T-helper 9 cell (primary cell): ENCODE data around the gene EHD1.
A peak's percentile ranks its signal among the peaks of the same experiment; 100 is the strongest.

Experiments
- DNase-seq: peaks from one replicate; pipeline ENCODE4 v3.0.0-alpha.2; 2020
- total RNA-seq, 2 donors: gene quantifications; one replicate each; lab custom pipeline; 2026; lab: John Stamatoyannopoulos, UW

The EHD1 gene
- 286 to 343 reads per million in 2 donors for total RNA-seq

DNA sequence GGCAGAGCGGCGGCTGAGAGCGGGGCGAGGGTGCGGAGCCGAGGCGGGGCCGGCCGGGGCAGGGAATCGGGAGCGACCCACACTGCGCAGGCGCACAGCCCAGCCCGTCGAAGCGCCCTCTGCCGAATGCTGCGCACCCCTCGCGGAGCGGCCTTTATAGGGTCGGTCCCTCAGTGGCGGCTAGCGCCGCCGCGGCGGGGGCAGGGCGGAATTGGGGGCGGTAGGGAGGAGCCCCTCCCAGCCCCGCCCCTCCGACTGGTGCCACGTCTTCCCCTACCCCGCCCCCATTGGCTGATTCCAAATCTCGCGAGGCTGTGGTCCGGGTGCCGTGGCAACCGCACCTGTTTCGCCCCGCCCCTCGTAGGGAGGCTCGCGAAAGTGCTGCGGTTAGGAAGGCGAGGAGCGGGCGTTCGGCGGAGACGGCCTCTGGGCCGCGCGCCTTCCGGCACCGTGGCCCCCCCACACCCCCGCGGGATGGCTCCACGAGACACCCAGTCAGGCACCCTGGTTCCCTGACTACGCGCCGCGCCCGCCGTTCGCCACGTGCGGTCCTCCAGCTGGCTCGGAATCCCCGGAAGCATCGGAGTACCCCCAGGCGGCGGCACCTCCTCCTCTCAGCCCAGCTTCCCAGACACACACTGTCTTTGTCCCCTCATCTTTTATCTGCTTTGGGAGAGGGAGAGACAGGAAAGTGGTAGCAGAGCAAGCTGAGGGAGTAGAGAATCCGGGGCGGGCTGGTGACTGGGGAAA is at the start of gene EHD1:
Gene EHD1 (minus strand): TSS at position 128 of the 750 bp plus-strand sequence. CDS start 157 bp downstream, outside the sequence.
- peak; percentile 100 for DNase-seq

DNA sequence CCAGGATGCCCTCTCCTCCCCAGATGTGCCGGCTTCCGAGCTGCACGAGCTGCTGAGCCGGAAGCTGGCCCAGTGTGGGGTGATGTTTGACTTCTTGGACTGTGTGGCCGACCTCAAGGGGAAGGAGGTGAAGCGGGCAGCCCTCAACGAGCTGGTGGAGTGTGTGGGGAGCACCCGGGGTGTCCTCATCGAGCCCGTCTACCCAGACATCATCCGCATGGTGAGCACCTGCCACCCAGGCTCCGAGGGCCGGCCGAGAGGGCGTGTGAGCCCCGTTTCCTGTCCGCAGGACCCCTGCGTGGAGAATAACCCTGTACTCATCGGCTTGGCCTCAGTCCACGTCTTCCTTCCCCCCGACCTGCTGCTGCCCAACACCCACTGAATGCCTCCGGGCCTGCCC is 48.3 kb upstream of the EHD1 start:
- DNase-seq, result no peak

DNA sequence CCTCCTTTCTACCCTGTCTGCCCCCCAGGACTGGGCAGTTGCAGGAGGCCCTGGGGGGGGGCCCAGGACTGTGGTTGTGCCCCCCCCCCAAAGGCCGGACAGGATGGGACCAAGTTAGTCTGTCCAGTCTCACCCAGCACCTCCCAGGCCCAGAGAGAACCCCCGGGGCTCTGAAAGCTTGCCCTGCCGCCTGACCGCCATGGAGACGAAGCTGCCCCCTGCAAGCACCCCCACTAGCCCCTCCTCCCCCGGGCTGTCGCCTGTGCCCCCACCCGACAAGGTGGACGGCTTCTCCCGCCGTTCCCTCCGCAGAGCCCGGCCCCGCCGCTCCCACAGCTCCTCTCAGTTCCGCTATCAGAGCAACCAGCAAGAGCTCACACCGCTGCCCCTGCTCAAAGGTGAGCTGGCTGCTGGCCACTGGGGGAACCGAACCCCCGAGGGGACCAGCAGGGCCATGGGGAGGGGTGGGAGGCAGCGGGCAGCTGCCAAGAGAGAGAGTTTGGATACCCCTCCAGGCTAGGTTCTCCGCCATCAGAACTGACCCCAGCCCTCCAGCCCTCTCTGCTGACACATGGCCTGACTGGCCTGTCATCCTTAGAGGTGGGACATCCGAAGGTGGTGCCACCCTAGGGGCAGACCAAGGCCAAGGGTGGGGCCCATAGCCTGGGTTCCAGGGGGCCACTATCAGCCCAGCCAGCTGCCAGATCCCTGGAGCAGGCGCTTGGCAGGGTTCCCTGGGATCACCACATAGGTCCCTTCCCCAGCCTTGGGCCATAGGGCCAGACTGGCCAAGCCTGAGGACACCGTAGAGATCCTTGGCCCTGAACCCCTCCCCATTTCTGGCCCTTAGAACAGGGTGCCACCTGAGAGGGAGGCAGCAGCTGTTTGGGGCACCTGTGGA is 47.4 kb upstream of the EHD1 start:
- DNase-seq, result no peak

DNA sequence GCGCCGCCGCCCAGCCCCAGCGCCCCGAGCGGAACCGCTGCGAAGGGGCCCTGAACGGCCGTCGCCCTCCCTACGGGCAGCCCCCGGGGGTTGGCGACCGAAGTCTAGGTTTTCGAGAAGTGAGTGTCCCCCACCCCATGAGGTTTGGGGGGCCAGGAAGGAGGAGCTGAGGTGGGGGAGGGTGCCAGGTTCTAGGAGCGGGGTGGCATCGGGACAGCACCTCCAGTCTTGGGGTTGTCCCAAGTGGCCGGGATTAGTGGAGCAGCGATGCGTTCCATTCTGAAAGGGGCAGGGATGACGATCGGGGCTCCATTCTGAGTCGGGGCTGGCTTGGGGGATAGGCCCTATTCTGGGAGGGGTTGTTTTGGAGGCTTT is 46.5 kb upstream of the EHD1 start:
- DNase-seq, result no peak

DNA sequence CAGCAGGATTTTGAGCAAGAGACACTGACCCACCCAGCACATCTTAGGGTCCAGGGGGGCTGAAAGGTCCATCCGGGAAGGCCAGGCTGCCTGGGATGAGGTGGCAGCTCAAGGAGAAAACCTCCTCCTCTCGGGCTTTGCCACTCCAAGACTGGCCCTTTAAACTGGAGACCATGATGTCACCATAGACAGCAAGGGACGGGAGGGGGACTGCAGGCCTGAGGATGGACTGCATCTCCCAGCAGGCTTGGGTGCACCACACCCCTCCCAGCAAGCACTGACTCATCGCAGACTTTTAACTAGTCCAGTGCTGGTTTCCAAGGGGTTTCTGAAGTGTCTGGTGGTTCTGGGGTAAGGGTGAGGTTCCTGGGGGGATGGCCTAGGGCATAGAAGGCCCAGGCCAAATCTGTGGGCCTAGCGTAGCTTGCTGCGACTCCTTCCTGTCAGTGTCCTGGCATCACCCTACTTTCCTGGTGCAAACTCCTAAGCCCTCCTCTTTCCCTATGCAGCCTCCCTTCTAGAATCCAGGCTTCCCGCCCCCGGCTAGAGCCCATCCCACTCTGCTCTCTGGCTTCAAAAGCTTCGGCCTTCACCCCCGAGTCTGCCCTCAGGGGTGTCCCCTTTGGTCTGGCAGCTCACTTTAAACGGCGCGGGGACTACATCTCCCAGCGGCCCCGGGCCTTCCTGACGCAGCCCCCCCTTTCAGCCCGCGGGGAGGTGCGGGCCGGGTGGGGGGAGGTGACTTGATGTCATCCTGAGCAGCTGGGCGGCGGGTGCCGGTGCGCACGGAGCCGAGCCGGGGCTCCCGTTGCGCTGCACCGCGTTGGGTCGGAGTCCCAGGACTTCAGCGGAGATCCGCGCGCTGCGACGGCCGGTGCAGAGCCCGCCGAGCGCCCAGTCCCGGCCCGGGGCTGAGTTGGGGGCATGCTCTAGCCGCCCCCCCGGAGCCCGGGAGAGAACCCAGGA is 45.8 kb upstream of the EHD1 start, which contains the start of gene PPP2R5B:
Gene PPP2R5B (plus strand): TSS at position 746 of the 966 bp plus-strand sequence. CDS start 1,046 bp downstream, outside the sequence.
- peak; percentile 89 for DNase-seq

DNA sequence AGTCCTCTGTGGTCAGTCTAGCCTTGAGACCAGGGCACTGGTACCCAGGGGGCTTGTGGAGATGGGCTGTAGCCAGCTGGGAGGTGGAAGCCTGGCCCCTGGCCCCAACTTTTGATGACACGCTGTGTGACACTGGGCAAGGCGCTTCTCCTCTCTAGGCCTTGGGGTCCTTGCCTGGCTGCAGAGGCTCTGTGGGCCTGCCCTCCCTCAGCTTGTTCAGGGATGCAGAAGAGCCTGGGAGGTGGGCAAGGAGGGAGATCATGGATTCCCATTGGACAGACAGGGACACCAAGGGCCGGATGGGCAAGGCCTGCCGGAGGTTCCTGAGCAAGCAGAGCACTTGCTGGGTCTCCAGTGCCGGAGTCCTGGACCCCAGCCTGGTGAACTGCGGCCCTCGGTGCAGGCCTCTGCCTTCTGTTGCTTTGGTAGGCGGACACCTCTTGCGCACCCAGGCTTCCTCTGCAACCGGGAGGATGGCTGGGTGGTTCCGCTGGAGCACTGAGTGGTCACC is 44.8 kb upstream of the EHD1 start:
- DNase-seq, result no peak

DNA sequence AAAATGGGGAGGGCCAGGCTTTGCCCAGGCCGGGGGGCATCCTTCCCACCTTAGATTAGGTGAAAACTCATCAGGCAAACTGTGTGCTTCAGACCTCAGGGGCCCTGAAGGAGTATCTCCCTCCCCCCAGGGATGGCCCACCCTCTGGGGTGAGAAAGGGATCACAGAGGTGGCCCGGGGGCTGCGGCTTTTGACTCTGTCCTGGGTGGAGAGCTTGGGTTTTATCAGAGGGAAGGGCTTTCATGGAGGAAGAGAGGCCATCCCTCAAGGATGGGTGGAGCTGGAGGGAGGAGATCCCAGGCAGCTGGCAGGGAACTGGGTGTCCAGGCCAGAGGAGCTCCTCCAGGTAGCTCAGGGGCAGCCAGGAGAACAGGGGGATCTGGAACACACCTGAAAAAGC is 43.0 kb upstream of the EHD1 start:
- DNase-seq, result no peak

DNA sequence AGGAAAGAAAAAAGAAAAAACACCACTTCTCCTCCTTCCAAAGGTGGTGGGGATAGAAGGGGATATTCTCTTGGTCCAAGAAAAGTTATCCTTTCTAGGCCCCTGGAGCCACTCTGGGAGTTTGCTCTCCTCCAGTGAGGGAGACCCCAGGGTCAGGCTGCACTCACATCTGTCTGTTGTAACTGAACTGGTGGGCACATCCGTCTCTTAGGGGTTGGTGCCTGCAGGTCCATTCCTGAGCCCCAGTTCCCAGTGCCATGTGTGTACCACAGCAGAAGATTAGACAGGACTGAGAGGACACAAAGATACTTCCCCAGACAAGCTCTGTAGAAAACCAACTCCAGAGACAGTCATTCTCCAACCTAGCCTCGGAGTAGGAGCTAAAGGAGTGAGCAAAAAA is 41.7 kb upstream of the EHD1 start:
- no peak for DNase-seq

DNA sequence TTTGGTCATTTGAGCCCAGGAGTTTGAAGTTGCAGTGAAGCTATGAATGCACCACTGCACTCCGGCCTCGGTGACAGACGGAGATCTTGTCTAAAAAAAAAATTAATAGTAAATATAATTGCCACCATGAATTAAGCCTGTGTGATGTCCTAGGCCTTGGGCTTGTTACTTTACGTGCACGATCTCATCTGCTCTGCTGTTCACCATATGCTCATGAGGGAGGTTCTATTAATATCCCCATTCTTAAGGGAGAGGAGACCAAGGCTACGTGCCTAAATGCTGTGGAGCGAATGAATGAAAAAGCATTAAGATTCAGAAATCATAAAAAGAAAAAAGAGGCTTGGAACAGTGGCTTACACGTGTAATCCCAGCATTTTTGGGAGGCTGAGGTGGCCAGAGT is 41.2 kb upstream of the EHD1 start:
- no peak for DNase-seq

DNA sequence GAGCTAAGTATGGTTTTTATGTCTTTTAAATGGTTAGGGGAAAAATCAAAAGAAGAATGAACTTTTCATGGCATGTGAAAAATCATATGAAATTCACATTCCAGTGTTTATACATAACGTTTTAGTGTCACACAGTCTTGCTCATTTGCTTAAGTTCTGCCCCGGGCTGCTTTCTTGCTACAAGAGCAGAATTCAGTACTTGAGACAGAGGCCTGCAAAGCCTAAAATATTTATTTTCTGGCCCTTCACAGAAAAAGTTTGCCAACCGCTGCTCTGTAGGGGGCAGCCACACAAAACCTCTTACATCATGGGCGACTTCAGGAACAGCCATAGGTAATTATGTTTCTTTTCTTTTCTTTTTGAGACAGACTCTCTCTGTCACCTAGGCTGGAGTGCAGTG is 39.6 kb upstream of the EHD1 start:
- no peak for DNase-seq

DNA sequence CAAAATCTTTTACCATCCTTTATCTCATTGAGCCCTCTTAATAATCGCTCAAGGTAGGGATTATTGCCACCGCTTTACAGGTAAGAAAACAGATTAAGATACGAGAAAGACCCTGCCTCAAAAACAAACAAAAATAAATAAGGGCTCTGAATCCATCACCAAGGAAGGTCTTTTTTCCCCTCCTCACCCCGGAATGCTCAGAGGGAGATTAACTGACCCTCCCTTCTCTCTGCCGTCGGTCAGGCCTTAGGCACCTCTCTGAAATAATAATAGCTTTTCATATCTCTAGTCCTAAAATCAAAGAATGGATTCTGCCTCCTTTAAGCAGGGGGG is 39.2 kb upstream of the EHD1 start:
- DNase-seq, result no peak

DNA sequence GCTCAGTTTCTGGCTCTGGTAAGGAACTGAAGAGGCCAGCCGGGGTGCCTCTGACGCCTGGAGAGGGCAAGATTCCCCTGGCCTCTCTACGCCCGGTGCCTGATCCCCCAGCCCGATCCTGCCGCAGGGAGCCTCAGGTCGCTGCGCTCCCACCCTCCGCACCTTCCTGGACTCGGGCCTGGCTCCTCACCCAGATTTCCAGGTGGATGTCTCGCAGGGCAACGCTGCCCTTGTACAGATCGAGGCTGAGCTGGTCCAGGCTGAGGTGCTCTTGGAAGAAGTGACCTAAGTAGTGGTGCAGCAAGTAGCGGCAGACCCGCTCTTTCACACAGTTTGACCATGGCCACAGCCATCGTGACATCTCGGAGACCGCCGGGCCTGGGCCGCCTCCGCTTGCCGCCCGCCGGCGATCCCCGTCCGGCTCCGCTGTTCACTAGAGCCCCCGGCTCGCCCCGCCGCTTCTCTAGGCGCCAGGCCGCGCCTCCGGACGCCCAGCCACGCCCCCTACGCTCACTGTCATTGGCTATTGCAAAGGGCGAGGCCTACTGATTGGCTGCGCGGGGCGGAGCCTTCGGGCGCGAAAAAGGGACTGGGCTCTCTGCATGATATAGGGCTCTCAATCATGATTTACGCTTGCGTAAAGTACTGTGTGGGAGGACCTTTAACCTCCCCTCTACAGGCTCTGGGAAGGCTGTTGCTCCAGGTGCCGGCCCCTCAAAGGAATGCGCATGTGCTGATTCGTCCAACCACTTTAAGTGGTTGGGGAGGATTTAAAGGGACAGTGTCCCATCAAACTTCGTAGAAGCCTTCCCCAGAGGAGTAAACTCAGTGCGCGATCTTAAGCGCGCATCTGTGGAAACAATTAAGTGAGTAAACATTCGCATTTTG is 38.6 kb upstream of the EHD1 start, which contains the start of gene ATG2A:
Gene ATG2A (minus strand): TSS at position 435 of the 888 bp plus-strand sequence. CDS start 74 bp downstream, at position 361.
- peak; percentile 98 for DNase-seq

DNA sequence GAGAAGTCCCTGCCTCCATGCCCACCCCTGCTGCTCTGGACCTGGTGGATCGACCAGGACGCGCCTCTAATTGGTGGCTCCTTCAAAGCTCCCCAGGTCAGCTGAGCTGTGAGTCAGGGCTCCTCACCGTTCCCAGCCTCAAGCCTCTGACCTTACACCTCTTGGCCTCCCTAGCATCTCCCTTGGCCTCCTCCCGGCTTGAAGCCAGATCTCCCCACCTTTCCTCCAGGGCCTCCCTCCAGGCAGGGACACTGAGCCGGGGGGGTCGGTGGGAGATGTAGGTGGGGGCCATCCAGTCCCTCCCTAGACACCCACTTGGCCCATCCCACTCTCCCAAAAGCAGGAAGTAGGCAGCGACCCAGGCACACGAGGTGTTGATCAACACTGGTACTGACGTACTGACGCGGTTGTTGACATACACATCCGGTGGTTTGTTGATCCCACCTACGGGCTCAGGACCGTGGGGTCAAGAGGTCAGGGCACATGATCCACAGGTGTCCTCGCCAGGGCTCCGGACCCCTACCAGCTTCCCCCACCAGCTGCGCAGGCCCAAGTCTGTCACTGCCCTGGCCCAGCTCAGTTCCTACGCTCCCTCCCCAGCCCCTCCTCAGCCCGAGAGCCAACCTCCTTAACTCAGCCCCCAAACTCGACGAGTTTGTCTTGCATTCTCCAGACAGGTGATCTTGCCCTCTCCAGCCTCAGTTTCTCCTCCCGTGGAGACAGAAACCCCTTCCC is 37.8 kb upstream of the EHD1 start:
- peak; percentile 24 for DNase-seq

DNA sequence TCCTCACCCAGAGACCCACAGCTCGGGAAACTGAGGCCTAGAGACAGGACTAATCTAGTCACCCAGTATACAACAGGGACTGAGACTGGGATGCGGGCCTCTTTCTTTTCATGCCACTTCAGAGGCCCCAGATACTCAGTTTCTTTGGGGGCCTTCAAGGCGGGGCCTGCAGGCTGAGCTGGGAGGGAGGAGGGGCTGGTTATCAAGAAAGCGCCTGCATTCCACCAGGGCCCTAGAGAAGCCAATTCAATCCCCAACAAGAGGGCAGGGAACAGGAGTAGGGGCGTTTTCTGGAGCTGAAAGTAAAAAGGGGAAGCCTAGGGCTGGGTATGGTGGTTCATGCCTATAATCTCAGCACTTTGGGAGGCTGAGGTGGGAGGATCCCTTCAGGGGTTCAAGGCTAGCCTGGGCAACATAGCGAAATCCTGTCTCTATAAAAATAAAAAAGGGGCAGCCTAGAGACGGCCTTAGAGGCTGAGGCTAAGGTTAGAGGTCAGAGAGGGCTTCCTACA is 37.0 kb upstream of the EHD1 start:
- DNase-seq, result no peak

DNA sequence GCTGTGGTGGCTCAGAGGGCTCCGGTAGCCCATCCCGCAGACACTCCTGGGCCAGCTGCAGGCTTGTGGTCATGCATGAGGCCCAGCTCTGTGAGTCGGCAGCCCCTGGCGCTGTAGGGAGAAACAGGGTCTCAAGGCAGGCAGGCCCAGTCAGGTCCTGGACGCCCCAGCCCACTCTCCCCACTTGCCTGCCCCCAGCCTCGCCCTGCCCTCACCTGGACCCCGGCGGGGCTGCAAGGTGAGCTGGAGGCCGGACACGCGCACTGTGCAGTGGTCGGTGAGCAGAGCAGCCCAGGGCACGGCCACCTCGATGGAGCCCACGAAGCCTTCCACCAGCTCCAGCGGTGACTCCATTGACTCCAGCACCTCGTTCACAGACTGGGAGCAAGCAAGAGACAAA is 35.7 kb upstream of the EHD1 start:
- DNase-seq, result no peak

DNA sequence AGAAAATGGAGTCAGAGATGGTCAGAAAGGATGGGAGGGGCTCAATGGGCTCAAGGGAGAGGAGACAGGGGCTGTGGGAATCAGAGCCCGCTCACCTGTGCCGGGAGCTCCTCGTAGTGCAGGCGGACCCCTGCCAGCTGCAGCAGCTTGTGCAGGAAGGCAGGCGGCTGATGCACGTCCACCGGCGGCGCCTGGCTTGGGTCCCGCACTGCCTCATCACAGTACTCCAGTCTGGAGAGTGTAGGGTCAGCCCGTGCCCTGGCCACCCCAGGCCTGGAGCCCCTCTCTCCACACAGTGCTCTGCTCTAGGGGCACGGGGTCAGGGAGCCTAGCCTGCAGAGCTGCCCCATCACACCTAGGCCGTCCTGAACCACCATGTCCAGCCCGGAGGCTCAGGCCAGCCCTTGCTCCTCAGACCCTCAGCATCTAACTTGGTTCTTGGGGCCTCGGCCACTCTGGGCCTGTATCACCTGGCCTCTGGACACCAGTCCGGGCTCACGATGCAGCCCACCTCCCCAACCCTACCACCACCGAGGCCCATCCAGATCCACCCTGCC is 34.8 kb upstream of the EHD1 start:
- no peak for DNase-seq

DNA sequence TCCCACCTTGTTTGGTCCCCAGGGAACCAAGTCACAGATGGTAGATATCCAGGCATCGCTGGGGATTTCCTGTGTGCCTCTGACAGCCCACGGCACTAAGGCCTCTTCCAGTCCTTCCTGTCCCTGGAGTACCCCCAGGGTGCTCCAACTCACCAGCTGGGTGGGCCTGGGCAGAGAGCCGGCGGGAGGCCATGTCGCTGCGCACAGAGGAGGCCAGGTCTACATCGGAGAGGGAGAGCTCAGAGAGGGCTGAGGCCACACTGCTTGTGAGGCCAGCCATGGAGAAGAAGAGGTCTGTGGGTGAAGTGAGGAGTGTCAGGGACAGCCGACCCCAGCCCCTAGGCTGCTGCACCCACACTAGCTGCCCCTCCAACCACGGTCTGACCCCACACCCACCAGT is 33.3 kb upstream of the EHD1 start:
- DNase-seq, result no peak

DNA sequence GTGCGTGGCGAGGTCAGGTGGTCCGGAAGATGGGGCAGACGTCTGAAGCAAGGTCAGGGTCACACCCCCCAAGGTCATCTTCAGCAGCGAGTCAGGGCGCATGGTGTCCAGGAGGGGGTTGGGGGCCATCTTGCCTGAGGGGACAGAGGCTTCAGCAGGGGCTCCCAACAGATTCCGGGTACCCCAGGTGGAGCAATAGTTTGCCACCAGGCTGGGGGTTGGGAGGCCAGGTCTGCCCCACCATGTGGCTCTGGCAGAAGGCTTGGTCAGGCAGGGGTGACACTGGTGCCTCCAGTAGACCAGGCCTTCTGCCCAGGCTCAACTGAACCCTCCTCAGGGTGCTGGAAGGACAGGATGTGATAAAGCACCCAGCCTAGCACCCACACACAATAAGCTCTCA is 32.7 kb upstream of the EHD1 start:
- no peak for DNase-seq

DNA sequence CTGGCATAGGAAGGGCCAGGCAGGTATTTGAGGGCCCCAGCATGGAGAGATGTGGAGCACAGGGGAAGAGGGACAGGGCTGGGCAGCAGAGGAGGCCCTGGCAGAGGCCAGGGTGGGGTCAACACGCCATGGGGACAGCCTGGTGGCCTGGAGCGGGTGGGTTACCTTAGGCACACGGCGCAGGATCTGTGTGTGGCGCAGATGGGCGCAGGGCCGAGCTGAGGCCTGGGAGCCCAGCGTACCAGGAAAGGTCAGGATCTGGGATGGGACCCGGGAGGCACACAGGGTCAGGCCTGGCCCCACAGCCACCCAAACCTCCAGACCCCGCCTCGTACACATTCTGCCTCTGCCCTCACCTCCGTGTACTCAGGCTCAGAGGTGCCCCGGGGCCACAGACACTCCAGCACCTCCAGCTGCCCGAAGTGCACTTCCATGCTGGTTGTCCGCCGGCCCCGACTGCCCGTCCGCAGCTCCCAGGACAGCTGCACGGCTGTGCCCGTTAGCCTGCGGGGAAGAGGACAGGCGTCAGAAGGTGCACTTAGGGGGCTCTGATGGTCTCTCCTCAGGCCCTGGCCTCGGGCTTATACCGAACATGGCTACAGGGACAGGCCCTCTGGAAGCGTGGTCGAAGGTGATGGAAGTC is 32.2 kb upstream of the EHD1 start:
- no peak for DNase-seq
